Astrocyte (in vitro differentiated cells and primary cell): ENCODE data around the gene PDZK1. TPM values are rescaled to one million over a fixed set of nuclear protein-coding genes. Genes with fewer than 3 reads are reported as not detected.
"Not testable (repeated sequence)": the region's sequence is repeated elsewhere in the genome, so short reads cannot be mapped to it uniquely, and the experiment has no call there.

Experiments used
- DNase-seq: peaks from one replicate; pipeline ENCODE4 v3.0.0-alpha.2; 2010; ENCODE audit warnings: low read depth
- FAIRE-seq: peaks from 2 replicates; lab custom pipeline; 2011; peaks lifted over from hg19 to GRCh38; lab: Jason Lieb, UNC
- H2AFZ ChIP-seq: 2 replicates; pipeline ENCODE4 v1.6.0; 2012; ENCODE audit warnings: low read depth, low read length, inconsistent platforms
- H3K27ac ChIP-seq: 2 replicates; pipeline ENCODE4 v1.5.1; 2011; ENCODE audit warnings: low read depth, low read length, inconsistent platforms
- H3K27me3 ChIP-seq: 2 replicates; pipeline ENCODE4 v1.6.0; 2011; ENCODE audit warnings: low read length, inconsistent platforms; ENCODE audit not compliant: insufficient read depth
- H3K36me3 ChIP-seq: 2 replicates; pipeline ENCODE4 v1.5.1; 2011; ENCODE audit warnings: low read length, inconsistent platforms; ENCODE audit not compliant: insufficient read depth
- H3K4me1 ChIP-seq: 2 replicates; pipeline ENCODE4 v1.5.1; 2011; ENCODE audit warnings: low read length, inconsistent platforms; ENCODE audit not compliant: insufficient read depth
- H3K4me2 ChIP-seq: 2 replicates; pipeline ENCODE4 v1.6.0; 2012; ENCODE audit warnings: low read length, inconsistent platforms
- H3K4me3 ChIP-seq: 2 replicates; pipeline ENCODE4 v1.5.1; 2011; ENCODE audit warnings: low read depth, mild to moderate bottlenecking, low read length, inconsistent platforms; ENCODE audit not compliant: insufficient read depth
- H3K79me2 ChIP-seq: 2 replicates; pipeline ENCODE4 v1.6.0; 2012; ENCODE audit warnings: mild to moderate bottlenecking, low read length, inconsistent platforms; ENCODE audit not compliant: insufficient read depth
- H3K9ac ChIP-seq: 2 replicates; pipeline ENCODE4 v1.6.0; 2012; ENCODE audit warnings: mild to moderate bottlenecking, low read length, inconsistent platforms
- H3K9me3 ChIP-seq: 2 replicates; pipeline ENCODE4 v1.5.1; 2012; ENCODE audit warnings: low read depth, mild to moderate bottlenecking, low read length, inconsistent platforms; ENCODE audit not compliant: insufficient read depth
- H4K20me1 ChIP-seq: 2 replicates; pipeline ENCODE4 v1.6.0; 2012; ENCODE audit warnings: low read length, inconsistent platforms; ENCODE audit not compliant: insufficient read depth
- H3K27ac Mint-ChIP-seq: one replicate; pipeline ENCODE4 v1.8.0; 2021; ENCODE audit warnings: mild to moderate bottlenecking, mixed read lengths; ENCODE audit not compliant: unreplicated experiment
- H3K27me3 Mint-ChIP-seq: one replicate; pipeline ENCODE4 v1.8.0; 2021; ENCODE audit warnings: low read depth, mixed read lengths; ENCODE audit not compliant: unreplicated experiment
- H3K36me3 Mint-ChIP-seq: one replicate; pipeline ENCODE4 v1.8.0; 2021; ENCODE audit warnings: low read depth, mixed read lengths; ENCODE audit not compliant: unreplicated experiment
- H3K4me1 Mint-ChIP-seq: one replicate; pipeline ENCODE4 v1.8.0; 2021; ENCODE audit warnings: low read depth, mixed read lengths; ENCODE audit not compliant: unreplicated experiment
- H3K4me3 Mint-ChIP-seq: one replicate; pipeline ENCODE4 v1.8.0; 2021; ENCODE audit warnings: mild to moderate bottlenecking, moderate library complexity, mixed read lengths; ENCODE audit not compliant: unreplicated experiment
- H3K9me3 Mint-ChIP-seq: one replicate; pipeline ENCODE4 v1.8.0; 2021; ENCODE audit warnings: mild to moderate bottlenecking, mixed read lengths; ENCODE audit not compliant: unreplicated experiment
- EZH2 ChIP-seq: IDR thresholded peaks from 2 replicates; pipeline ENCODE4 v1.6.1; 2012; ENCODE audit warnings: mild to moderate bottlenecking, low read length, inconsistent platforms; ENCODE audit not compliant: insufficient read depth
- total RNA-seq: library from RNA; stranded (reverse); gene quantifications from 2 replicates; pipeline ENCODE4 v1.2.1, GENCODE V29; 2021
- TF ChIP-seq, protein P1 (sequence below): IDR thresholded peaks from 2 replicates; pipeline ENCODE4 v1.5.1; 2011; ENCODE audit warnings: low read depth, mild to moderate bottlenecking, inconsistent platforms, low read length, moderate library complexity; ENCODE audit not compliant: insufficient read depth

PDZK1 gene
- total RNA-seq, 1 donor from 2014 or later: 0.68 TPM

DNA sequence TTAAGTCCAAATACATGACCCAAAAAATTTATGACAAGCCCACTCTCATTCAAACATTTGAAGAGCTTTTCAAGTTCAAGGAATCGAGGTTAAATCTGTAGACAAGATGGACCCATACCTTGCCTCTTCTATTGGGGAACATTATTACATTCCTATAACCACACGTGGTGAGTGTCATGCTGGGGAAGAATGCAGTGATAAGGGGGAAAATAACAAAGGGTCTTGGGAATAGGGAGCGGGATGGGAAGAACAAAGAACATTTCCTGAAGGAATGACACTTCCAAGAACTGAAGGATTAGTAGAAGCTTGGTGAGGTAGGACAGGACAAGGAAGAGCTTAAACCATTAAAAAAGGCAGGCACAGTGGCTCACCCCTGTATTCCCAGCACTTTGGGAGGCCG lies 18.8 kb downstream of the PDZK1 start:
- H3K9me3 Mint-ChIP-seq: peaks cover 3% of the 10 kb centered on the region
- TF ChIP-seq, protein P1, sequence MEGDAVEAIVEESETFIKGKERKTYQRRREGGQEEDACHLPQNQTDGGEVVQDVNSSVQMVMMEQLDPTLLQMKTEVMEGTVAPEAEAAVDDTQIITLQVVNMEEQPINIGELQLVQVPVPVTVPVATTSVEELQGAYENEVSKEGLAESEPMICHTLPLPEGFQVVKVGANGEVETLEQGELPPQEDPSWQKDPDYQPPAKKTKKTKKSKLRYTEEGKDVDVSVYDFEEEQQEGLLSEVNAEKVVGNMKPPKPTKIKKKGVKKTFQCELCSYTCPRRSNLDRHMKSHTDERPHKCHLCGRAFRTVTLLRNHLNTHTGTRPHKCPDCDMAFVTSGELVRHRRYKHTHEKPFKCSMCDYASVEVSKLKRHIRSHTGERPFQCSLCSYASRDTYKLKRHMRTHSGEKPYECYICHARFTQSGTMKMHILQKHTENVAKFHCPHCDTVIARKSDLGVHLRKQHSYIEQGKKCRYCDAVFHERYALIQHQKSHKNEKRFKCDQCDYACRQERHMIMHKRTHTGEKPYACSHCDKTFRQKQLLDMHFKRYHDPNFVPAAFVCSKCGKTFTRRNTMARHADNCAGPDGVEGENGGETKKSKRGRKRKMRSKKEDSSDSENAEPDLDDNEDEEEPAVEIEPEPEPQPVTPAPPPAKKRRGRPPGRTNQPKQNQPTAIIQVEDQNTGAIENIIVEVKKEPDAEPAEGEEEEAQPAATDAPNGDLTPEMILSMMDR: no peak
- TF ChIP-seq EZH2: no peak

DNA sequence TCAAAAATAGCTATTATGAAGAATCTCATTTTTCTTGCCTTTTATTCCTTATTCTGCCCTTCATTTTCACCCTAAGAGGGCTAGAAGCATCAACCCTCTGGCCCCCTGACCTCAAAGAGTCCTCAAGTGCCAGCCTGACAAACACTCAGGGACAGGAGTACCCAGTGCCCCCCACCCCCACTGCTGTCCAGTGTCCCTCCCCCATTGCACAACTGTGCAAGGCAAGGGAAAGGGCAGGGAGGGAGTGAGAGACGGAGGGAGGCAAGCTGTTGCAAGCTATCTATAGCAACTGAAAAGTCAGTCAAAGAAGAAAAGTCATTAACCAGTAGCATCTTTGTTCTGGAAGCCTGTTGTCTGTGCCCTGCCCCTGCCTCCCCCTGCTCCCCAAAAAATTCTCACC lies 21.1 kb downstream of the PDZK1 start:
- H3K4me1 Mint-ChIP-seq: peaks cover 12% of the 10 kb centered on the region
- not testable (repeated sequence) for H3K79me2 ChIP-seq, H3K27me3 Mint-ChIP-seq, H3K36me3 ChIP-seq, H3K27ac ChIP-seq, H3K27ac Mint-ChIP-seq, H3K4me3 Mint-ChIP-seq, H3K27me3 ChIP-seq, FAIRE-seq, H3K9ac ChIP-seq, H3K36me3 Mint-ChIP-seq, H3K9me3 Mint-ChIP-seq, H3K4me3 ChIP-seq, H4K20me1 ChIP-seq, DNase-seq, H2AFZ ChIP-seq, H3K4me2 ChIP-seq, H3K9me3 ChIP-seq
- H3K4me1 ChIP-seq: peaks cover 17% of the 10 kb centered on the region

More for the DNA sequence above, 18.8 kb downstream of the PDZK1 start:
- Histone ChIP-seq H3K4me3 (no peak overlapping the region), H3K79me2 (no peaks in the 10 kb centered on the region), H4K20me1 (no peaks in the 10 kb centered on the region), H3K9me3 (no peaks in the 10 kb centered on the region), H3K9ac (no peak overlapping the region), H3K27me3 (no peaks in the 10 kb centered on the region), H3K4me1 (peaks cover 23% of the 10 kb centered on the region), H3K27ac (no peak overlapping the region), H3K36me3 (no peaks in the 10 kb centered on the region), H3K4me2 (no peak overlapping the region), H2AFZ (no peak overlapping the region)
- peaks cover 5% of the 10 kb centered on the region for H3K36me3 Mint-ChIP-seq
- peaks cover 16% of the 10 kb centered on the region for H3K4me1 Mint-ChIP-seq
- FAIRE-seq (no peak), DNase-seq (no peak)
- no peak overlapping the region for H3K4me3 Mint-ChIP-seq
- no peaks in the 10 kb centered on the region for H3K27me3 Mint-ChIP-seq
- H3K27ac Mint-ChIP-seq: no peak overlapping the region

DNA sequence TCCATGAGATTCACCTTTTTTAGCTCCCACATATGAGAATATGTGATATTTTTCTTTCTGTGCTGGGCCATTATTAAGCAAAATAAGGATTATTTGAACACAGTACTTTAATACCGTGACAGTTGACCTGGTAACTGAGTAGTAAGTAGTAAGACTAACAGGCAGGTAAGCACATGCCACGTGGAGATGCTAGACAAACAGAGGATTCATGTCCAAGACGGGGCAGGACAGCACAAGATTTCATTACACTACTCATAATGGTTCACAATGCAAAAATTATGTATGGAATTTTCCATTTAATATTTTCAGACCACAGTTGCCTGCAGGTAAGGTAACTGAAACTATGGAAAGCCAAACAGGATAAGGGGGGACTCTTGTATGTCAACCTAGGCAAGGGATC lies 22.3 kb downstream of the PDZK1 start:
- H3K4me3 ChIP-seq: not testable (repeated sequence)

DNA sequence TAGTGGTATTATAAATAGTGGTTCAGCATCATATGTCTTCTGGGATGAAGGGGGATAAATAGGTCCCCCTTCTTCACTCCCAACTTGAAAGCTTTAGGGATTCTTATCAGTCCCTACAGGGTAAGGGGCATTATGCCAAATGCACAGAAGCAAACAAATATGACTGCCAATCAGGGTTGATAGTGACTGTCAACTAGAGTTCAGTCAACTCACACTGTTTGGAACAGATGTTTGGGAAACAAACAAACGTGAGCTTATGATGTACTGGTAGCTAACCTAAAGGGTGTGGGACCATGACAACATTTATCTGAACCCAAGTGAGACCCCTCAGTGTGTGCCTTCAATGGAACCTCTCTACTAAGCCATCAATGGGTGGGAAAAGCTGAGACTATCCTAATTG lies 34.0 kb downstream of the PDZK1 start:
- not testable (repeated sequence) for H3K27ac Mint-ChIP-seq, H3K4me2 ChIP-seq, H3K4me3 ChIP-seq, H3K27me3 Mint-ChIP-seq, H3K36me3 ChIP-seq, H3K79me2 ChIP-seq, H3K27ac ChIP-seq, H3K9ac ChIP-seq, H3K9me3 ChIP-seq, H3K4me1 ChIP-seq, H4K20me1 ChIP-seq, FAIRE-seq, H3K9me3 Mint-ChIP-seq, H2AFZ ChIP-seq, DNase-seq, H3K4me1 Mint-ChIP-seq, H3K4me3 Mint-ChIP-seq, H3K27me3 ChIP-seq, H3K36me3 Mint-ChIP-seq

More for the DNA sequence above, 22.3 kb downstream of the PDZK1 start:
- not testable (repeated sequence) for FAIRE-seq, H3K27me3 ChIP-seq, H3K36me3 ChIP-seq, H3K4me1 ChIP-seq, H3K9me3 ChIP-seq, H3K9me3 Mint-ChIP-seq, H3K36me3 Mint-ChIP-seq, H4K20me1 ChIP-seq, H3K27me3 Mint-ChIP-seq, H3K27ac ChIP-seq, H3K4me2 ChIP-seq, H2AFZ ChIP-seq, H3K27ac Mint-ChIP-seq, H3K9ac ChIP-seq, H3K79me2 ChIP-seq, DNase-seq, H3K4me3 Mint-ChIP-seq, H3K4me1 Mint-ChIP-seq

DNA sequence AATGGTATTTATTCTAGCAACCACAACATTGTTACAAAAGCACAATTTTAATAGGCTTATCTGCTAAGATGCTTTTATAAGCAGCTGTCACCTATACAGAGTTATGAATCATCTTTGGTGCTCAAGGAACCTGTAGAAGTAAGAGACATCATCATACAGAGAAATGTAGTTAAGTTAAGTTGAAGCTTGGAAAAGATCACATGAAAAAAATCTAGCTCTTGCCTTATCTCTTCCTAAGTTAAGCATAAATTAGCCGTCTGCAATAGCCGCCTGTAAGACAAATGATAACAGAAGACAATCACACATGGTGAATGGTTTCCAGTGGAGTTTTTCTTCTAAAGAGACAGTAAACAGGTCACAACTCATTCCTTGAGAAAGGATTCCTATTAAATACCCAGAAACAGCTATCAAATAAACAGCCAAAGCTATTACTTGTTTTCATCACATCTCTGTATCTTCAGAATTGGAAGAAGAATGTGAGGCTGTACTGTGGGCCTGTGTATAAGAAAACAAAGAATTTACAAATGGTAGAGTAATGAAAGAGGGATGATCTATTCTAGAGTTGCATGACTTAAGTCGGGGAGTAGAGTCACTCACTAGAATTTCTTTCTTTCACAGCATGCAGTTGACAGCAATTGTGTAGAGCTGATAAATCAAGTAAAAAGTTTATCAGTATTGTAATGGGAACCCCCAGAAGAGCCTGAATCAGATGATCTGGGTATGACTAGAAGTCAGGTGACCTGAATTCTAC lies 36.0 kb downstream of the PDZK1 start:
- H3K27ac ChIP-seq, H3K27ac Mint-ChIP-seq, H3K36me3 ChIP-seq, H3K79me2 ChIP-seq, H3K4me1 ChIP-seq, H3K27me3 ChIP-seq, H3K27me3 Mint-ChIP-seq, H3K9me3 Mint-ChIP-seq, H3K4me3 ChIP-seq, H3K9me3 ChIP-seq, H3K4me1 Mint-ChIP-seq, H3K36me3 Mint-ChIP-seq, H3K9ac ChIP-seq, H2AFZ ChIP-seq, DNase-seq, H3K4me3 Mint-ChIP-seq, H3K4me2 ChIP-seq, FAIRE-seq, H4K20me1 ChIP-seq: not testable (repeated sequence)
